Effector CD4-positive, alpha-beta T cell (primary cell): ENCODE results near the gene ARMH3.

Source experiments
- DNase-seq: peaks from one replicate; pipeline ENCODE4 v3.0.0-alpha.2; 2020

The ARMH3 gene

GRCh38 chr10:101850749-101851148 lies 205.2 kb downstream of the ARMH3 start:
- DNase-seq: no peak

DNA sequence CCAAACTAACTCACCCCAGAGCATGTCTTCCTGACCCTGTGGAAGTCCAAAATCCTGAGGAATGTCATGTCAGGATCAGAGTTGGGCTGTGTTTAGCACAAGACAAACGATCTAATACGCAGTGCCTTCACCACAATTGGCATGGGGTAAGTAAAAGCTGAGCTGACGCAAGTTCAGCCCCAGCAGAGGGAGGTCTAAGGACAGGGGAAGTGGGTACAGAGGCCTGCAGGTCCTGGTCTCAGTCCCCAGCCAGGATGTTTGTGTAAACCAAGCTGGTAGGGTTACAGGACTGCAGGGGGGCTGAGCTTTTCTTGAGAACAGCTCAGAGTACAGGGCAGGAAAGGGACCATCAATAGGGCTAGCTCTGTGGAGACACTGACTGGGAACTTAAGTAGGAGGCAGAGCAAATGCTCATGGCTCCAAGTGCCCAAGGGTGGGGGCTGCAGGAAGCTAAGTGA lies 207.1 kb downstream of the ARMH3 start:
- no peak for DNase-seq

- no peak for DNase-seq
These were observed 207.6 kb downstream of the ARMH3 start for GRCh38 chr10:101848408-101848807.

DNA sequence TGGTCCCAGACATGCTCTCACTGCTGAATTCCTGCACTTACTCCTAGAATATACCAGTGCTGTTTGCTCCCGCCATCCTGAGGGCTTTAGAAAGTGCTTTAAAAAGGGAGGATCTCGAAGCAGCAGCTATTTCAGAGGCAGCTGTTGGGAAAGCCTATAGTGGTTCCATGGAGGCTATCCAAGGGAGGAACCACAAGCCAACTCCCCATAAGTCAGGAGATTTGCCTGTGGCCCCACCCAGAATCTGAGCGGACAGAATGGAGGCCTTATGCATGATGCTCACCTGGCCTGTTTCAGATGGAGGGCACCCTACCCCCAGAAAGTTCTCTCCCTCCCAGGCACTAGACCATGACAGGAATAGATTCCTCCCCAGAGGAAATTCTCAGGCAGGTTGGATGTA lies 210.1 kb downstream of the ARMH3 start:
- no peak for DNase-seq

DNA sequence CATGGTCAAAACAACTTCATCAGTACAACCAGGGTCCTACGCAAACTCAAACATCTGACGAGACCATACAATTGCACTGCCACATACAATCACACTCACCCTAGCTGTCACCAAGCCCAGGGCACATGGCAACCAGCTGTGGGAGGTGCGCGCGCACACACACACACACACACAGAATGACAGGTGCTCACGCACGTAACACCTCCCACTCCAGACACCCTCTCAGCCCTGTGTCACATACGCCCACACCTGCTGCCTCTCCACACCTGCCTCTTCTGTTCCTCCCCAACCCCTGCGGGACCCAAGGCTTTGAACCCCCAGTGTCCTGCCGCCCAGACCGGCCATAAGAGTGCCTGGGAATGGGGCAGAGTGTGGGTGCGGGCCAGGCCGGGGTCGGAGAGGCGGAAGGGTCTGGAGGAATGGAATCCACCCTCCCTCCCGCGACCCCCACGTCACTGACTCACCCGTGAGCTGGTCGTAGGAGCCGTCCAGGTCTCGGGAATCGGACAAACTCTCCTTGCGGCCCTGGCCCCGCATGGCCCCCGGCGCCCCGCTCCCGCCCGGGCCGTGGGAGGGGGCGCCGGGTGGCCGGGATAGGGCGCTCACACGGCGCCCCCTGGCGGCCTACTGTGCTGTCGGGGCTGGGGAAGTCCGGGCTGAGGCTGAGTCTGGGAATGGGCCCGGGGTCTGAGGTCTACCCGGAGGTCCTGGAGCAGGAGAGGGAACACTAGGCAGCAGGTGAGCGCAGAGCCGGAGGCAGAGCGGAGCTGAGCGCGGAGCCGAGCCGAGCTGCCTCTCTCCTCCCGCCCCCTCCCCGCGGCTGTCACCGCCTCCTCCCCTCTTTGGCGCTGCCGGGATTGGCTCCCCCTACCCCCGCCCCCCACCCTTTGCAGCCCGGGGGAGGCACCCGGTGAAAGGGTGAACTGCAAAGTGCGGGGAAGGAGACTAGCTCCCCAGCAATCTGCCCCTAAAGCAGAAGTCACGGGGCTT lies 212.6 kb downstream of the ARMH3 start, which contains the start of gene KCNIP2:
Gene KCNIP2, minus strand, starts transcription at position 769 of the 990 bp plus-strand sequence. Its CDS starts 232 bp downstream, at position 537.
- peak; percentile 66 for DNase-seq

GRCh38 chr10:101841826-101842225 lies 214.1 kb downstream of the ARMH3 start:
- no peak for DNase-seq

DNA sequence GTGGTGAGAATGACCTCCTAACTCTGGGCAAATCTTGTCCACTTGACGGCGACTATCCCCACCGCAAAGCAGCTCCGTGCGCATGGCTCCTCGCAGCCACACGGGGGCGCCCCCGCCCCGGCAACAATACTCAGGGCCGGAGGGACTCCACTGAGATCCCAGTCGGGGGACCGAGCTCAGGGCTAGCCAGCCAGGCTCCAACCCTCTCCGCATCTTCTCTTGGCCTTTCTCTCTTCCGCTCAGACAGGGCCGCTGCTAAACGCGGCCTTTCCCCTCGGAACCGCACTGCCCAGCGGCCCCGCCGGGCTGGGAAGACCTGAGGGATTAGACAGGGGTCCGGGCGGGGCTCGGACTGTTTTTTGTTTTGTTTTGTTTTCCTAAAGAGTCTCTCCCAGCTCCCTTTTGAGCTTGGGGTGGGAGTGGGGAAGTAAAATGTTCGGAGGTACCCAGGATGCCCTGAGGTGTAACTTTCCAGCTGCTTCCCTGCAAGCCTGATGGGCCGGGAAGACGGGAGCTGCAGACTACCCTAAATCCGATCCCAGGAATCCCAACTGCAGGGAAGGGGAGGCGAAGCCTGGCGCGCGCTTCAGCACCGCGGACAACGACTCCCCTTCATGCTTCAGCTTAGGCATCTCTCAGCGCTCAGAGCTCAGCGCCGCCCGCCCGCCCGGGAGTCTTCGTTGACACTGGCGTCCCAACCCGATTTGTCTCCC lies 215.1 kb downstream of the ARMH3 start:
- peak; percentile 60 for DNase-seq

DNA sequence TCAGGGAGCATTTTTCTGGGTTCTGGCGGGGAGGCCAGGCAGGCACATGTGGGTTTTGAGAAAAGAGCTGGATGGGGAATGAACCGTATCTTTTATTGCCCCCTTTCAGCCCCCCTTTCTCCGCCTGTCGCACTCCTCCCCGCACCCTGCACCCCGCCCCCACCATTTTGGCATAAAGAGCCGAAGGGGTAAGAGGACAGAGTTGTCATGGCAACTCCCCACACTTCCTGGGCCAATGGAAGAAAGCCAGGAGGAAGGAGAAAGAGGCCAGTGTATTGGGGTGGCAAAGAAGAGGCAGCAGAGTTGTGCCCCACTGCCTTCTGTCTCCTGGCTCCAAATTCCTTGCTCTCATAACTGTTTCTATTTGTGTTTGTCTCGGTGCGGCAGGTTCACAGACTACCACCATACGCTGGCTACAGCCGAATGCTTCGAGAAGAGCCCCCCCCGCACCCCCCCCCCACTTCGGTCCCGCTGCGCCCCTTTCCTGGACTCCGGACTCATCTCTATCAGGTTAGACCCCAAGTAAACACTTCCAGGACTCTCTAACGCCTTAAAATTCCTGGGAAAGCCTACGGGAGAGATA lies 215.8 kb downstream of the ARMH3 start:
- DNase-seq: no peak

GRCh38 chr10:101839416-101840063 lies 216.4 kb downstream of the ARMH3 start:
- DNase-seq: peak; percentile 52

DNA sequence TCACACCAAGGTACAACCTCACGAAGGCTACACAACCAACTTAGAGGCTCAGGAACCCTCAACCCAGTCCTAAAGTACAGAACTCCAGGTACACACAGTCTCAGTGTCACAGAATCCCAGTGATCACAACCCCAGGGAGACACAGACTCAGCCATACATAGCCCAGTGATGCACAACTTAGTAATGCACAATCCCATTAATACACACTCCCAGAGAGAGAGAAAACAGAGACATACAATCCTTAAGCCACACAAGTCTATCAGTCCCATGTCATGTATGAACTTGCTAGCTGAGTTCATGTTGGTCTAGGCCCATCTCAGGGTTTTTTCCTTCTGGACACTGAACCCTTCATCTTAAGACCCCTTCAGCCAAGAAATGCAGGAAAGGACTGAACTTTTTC lies 217.0 kb downstream of the ARMH3 start:
- DNase-seq: no peak

- DNase-seq: no peak
These were observed 217.5 kb downstream of the ARMH3 start for GRCh38 chr10:101838416-101838970.

DNA sequence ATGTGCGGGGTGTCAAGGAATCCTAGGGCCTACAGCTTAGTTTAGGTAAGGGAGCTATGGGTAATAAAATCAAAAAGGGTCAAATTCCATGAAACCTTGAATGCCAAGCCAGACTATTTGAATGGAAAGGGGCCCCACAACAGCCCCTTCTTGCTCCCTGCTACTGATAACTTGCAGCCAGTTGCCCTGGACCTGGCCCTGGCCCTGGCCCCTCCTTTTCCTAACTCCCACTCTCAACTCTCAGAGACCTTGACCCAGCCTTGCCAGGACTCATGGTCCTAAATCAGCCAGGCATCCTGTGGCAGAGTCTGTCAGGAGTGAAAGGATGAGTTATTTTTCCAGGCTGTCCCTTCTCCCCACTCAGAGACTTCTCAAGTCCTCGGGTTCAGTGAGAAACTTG lies 218.2 kb downstream of the ARMH3 start:
- DNase-seq: no peak

GRCh38 chr10:101835362-101835761 lies 220.6 kb downstream of the ARMH3 start:
- DNase-seq: no peak

- no peak for DNase-seq
These were observed 221.6 kb downstream of the ARMH3 start for GRCh38 chr10:101834341-101834740.

DNA sequence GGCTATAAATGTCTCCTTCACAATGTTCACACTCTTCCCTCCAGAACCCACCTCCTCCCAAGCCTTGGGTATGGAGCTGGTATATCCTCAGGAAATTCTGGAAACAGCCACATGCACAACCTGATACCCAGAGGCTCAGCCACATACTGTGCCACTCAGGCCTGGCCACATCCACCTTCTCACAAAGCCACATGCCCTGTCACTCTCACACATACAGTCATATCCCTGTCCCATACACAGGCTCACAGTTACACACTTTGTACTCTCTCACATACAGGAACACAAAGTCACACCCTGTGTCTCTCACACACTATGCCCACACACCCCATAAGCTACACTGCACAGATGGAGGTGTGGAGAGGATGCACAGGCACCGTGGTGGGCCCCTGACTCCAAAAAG lies 222.5 kb downstream of the ARMH3 start:
- DNase-seq: no peak

DNA sequence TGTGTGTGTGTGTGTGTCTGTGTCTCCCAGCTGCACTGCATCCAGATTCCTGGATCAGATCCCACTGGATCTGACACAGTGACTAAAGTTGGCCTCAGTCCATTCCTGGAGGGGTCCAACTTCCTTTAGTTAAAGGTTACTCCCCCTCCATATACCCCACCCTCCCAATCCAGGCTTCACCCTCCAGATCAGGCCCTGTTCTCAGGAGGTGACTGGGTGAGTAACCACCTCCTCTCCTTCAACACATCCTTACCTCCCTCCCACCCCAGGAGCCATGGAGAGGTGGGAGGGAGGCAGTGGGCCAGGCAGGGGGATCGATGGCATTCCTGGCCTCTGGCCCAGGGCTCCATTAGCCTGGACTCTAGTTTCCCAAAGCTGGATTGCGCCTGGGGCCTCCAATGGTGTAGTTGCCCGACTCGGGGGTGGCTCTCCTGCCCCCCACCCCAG lies 223.6 kb downstream of the ARMH3 start:
- no peak for DNase-seq

- no peak for DNase-seq
These were observed 224.7 kb downstream of the ARMH3 start for GRCh38 chr10:101831169-101831811.

DNA sequence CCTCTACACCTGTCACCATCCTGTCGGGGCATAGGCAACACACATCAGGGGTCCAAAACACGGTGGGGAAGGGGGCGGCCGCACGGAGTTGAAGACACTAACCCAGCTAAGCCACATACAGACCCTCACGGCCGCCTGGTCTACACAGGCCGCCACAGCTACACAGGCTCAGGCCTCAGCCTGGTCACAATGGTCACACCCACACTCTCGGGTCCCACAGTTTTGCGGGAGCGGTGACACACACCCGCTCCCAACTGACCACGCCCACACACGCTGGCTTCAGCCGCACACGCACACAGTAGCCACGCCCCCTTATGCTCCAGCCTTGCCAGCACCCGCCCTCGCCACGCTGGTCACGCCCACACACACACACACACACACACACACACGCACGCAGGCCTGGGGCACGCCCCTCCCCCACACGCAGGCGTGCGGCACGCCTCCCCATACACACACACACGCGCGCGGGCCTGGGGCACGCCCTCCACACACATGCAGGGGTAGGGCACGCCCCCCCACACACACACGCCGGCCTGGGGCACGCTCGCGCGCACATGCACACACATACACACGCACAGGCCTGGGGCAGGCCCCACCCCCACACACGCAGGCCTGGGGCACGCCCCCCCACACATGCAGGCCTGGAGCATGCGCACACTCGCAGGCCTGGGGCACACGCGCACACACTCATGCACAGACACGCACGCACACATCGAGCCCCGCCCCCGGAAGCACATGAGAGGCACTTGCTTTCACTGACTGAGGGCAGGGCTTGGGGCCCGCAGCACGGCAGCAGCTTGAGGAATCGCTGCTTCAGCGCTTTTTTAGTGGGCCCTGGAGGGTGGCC lies 225.4 kb downstream of the ARMH3 start:
- DNase-seq: peak; percentile 95

DNA sequence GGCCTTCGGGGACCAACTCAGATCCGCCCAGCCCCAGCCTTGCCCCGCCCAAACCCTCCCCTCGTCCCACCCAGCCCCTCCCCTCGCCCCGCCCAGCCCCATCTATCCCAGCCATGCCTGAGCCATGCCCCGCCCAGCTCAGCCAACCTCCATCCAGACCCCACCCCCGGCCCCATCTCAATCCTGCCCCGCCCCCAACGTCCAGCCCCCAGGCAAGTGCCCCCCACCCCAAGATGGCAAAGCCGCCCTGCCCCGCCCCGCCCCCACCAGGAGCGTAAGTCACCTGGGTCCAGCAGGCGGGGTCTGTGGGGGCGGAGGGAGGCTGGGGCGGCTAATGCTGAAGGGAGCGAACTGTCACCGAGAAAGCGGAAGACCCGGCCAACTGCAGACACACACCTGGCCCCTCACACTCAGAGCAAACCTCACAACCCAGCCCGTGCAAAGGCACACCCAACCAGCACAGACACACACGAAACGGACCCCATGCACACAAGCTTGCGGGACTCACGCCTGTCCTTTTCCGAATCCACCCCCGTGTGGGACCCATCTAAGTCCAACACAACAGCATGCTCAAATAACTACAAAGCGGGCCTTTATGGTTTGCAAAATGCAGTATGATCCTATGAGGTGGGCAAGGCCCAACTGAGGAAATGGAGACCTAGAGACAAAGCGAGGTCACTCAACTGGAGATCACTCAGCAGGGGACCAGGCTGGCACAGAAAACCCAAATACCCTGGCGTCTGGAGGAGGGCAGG lies 226.2 kb downstream of the ARMH3 start:
- peak; percentile 65 for DNase-seq
